ENCODE results near the gene SURF6.
"Not testable (repeated sequence)": the region's sequence is repeated elsewhere in the genome, so short reads cannot be mapped to it uniquely, and the experiment has no call there.

The SURF6 gene

GRCh38 chr9:133348718-133349573, 13.0 kb upstream of the SURF6 start:
- DNase-seq (ENCODE audit: low spot score) = no peak

GRCh38 chr9:133347985-133348717, 12.2 kb upstream of the SURF6 start, which contains the start of the genes MED22 and RPL7A:
MED22 (minus strand) TSS chr9:133348131; CDS start chr9:133346662, 1,469 bp downstream.
RPL7A (plus strand) TSS chr9:133348218; CDS start chr9:133348244, 26 bp downstream.
- peak; percentile 98 for DNase-seq (ENCODE audit: low spot score)

GRCh38 chr9:133347515-133347984, 11.6 kb upstream of the SURF6 start:
- DNase-seq (ENCODE audit: low spot score) = no peak

GRCh38 chr9:133346021-133346785, 10.2 kb upstream of the SURF6 start:
- DNase-seq (ENCODE audit: low spot score) = no peak

- no peak for DNase-seq (ENCODE audit: low spot score)
Observed at GRCh38 chr9:133345596-133345995, 9.6 kb upstream of the SURF6 start.

GRCh38 chr9:133344979-133345378, 9.0 kb upstream of the SURF6 start:
- no peak for DNase-seq (ENCODE audit: low spot score)

- DNase-seq (ENCODE audit: low spot score) = no peak
Observed at GRCh38 chr9:133344071-133344470, 8.1 kb upstream of the SURF6 start.

- no peak for DNase-seq (ENCODE audit: low spot score)
Observed at GRCh38 chr9:133342570-133342969, 6.6 kb upstream of the SURF6 start.

GRCh38 chr9:133342069-133342406, 6.0 kb upstream of the SURF6 start:
- no peak for DNase-seq (ENCODE audit: low spot score)

GRCh38 chr9:133341369-133342068, 5.5 kb upstream of the SURF6 start:
- no peak for DNase-seq (ENCODE audit: low spot score)

- no peak for DNase-seq (ENCODE audit: low spot score)
Observed at GRCh38 chr9:133340916-133341315, 4.9 kb upstream of the SURF6 start.

- DNase-seq (ENCODE audit: low spot score) = no peak
Observed at GRCh38 chr9:133340256-133340655, 4.3 kb upstream of the SURF6 start.

GRCh38 chr9:133339641-133340040, 3.7 kb upstream of the SURF6 start:
- DNase-seq (ENCODE audit: low spot score) = no peak

GRCh38 chr9:133334888-133335287, 1.1 kb downstream of the SURF6 start:
- not testable (repeated sequence) for DNase-seq (ENCODE audit: low spot score)

GRCh38 chr9:133334161-133334560, 1.8 kb downstream of the SURF6 start:
- DNase-seq (ENCODE audit: low spot score) = no peak

GRCh38 chr9:133333566-133333965, 2.4 kb downstream of the SURF6 start:
- no peak for DNase-seq (ENCODE audit: low spot score)

GRCh38 chr9:133333011-133333410, 3.0 kb downstream of the SURF6 start:
- DNase-seq (ENCODE audit: low spot score) = no peak

- no peak for DNase-seq (ENCODE audit: low spot score)
Observed at GRCh38 chr9:133332381-133332730, 3.6 kb downstream of the SURF6 start.

- no peak for DNase-seq (ENCODE audit: low spot score)
Observed at GRCh38 chr9:133331641-133332380, 4.2 kb downstream of the SURF6 start.

GRCh38 chr9:133331221-133331620, 4.8 kb downstream of the SURF6 start:
- no peak for DNase-seq (ENCODE audit: low spot score)

Measured in SK-N-DZ (cell line).